IMR-90 (cell line): ENCODE results near the gene RARS2. TPM values are rescaled to one million over a fixed set of nuclear protein-coding genes. Genes with fewer than 3 reads are reported as not detected.

Experiments used
- ATAC-seq: fragments of 200-7000 bp; cut with Tn5 transposase; 2 replicates; pipeline ENCODE4 v1.9.1; 2020; ENCODE audit warnings: low read depth, mild to moderate bottlenecking, moderate library complexity
- BruUV-seq: library from RNA; stranded (reverse); fragments of 400-500 nt; replicated peaks from 2 replicates; lab custom pipeline; 2021; lab: Mats Ljungman, UMichigan
- CTCF ChIA-PET: fragments of 300-600 bp; formaldehyde crosslinking; extraction: SDS; loops from one replicate; lab custom pipeline; 2021; ENCODE audit warnings: antibody characterized with exemption; lab: Yijun Ruan, JAX
- POLR2A ChIA-PET: fragments of 300-600 bp; sonication (Branson Sonifier 250); formaldehyde crosslinking; loops from one replicate; lab custom pipeline; 2022; ENCODE audit warnings: antibody characterized with exemption; ENCODE audit not compliant: unreplicated experiment; lab: Charles Lee
- DNase-seq: peaks from one replicate; pipeline ENCODE4 v3.0.0; 2013
- H2AFZ ChIP-seq: replicated peaks from 2 replicates; pipeline ENCODE3; 2013; ENCODE audit warnings: low read length, mild to moderate bottlenecking; ENCODE audit not compliant: poor library complexity
- H2AK5ac ChIP-seq: 2 replicates; pipeline ENCODE4 v1.6.1; 2013; ENCODE audit warnings: low read depth, low read length, inconsistent platforms
- H2AK9ac ChIP-seq: replicated peaks from 2 replicates; pipeline ENCODE3; 2013; ENCODE audit warnings: mild to moderate bottlenecking, low read depth, low read length, moderate library complexity; ENCODE audit not compliant: poor library complexity
- H2BK120ac ChIP-seq: 2 replicates; pipeline ENCODE4 v1.6.1; 2013; ENCODE audit warnings: low read depth, low read length, inconsistent platforms
- H2BK15ac ChIP-seq: 3 replicates; pipeline ENCODE4 v1.6.1; 2013; ENCODE audit warnings: low read depth, low read length, inconsistent platforms
- H2BK20ac ChIP-seq: 2 replicates; pipeline ENCODE4 v1.6.1; 2013; ENCODE audit warnings: low read depth, mild to moderate bottlenecking, inconsistent platforms, low read length, moderate library complexity
- H2BK5ac ChIP-seq: 2 replicates; pipeline ENCODE4 v1.6.1; 2013; ENCODE audit warnings: mild to moderate bottlenecking, low read depth, low read length, inconsistent platforms; ENCODE audit not compliant: poor library complexity, severe bottlenecking
- H3K14ac ChIP-seq: replicated peaks from 2 replicates; pipeline ENCODE4 v1.6.1; 2013; ENCODE audit warnings: low read depth, low read length, inconsistent platforms
- H3K18ac ChIP-seq: 2 replicates; pipeline ENCODE4 v1.6.1; 2013; ENCODE audit warnings: low read depth, low read length, control low read depth
- H3K23ac ChIP-seq: 2 replicates; pipeline ENCODE4 v1.6.1; 2013; ENCODE audit warnings: low read depth, low read length, inconsistent platforms
- H3K27ac ChIP-seq: 2 replicates; pipeline ENCODE4 v1.5.1; 2013; ENCODE audit warnings: mild to moderate bottlenecking, control low read depth, low read length; ENCODE audit not compliant: insufficient read depth
- H3K27me3 ChIP-seq: 2 replicates; pipeline ENCODE4 v1.6.1; 2013; ENCODE audit warnings: low read length; ENCODE audit not compliant: control insufficient read depth, insufficient read depth
- H3K36me3 ChIP-seq: 2 replicates; pipeline ENCODE4 v1.6.1; 2013; ENCODE audit warnings: low read length, mixed read lengths; ENCODE audit not compliant: control insufficient read depth, insufficient read depth
- H3K4ac ChIP-seq: 2 replicates; pipeline ENCODE4 v1.6.1; 2013; ENCODE audit warnings: low read depth, low read length, inconsistent platforms
- H3K4me1 ChIP-seq: 2 replicates; pipeline ENCODE4 v1.6.1; 2013; ENCODE audit warnings: low read length, mixed read lengths; ENCODE audit not compliant: control insufficient read depth, insufficient read depth
- H3K4me2 ChIP-seq: 2 replicates; pipeline ENCODE4 v1.6.1; 2013; ENCODE audit warnings: low read depth, mild to moderate bottlenecking, control low read depth, low read length, moderate library complexity
- H3K4me3 ChIP-seq: 2 replicates; pipeline ENCODE4 v1.5.1; 2013; ENCODE audit warnings: low read depth, mild to moderate bottlenecking, control low read depth, low read length, moderate library complexity; ENCODE audit not compliant: insufficient read depth
- H3K56ac ChIP-seq: 2 replicates; pipeline ENCODE4 v1.6.1; 2013; ENCODE audit warnings: low read length, inconsistent platforms; ENCODE audit not compliant: insufficient read depth; ENCODE audit errors: extremely low read depth
- H3K79me1 ChIP-seq, 2 experiments: 2 replicates each; pipeline ENCODE4 v1.6.1; 2013; ENCODE audit warnings: low read length in 2 of 2, inconsistent platforms in 1 of 2, low read depth in 1 of 2
- H3K9ac ChIP-seq: 2 replicates; pipeline ENCODE4 v1.6.1; 2013; ENCODE audit warnings: low read depth, low read length, control low read depth
- H3K9me1 ChIP-seq: 2 replicates; pipeline ENCODE4 v1.6.1; 2013; ENCODE audit warnings: low read length, inconsistent platforms; ENCODE audit not compliant: insufficient read depth
- H3K9me3 ChIP-seq: 2 replicates; pipeline ENCODE4 v1.6.1; 2013; ENCODE audit warnings: low read length; ENCODE audit not compliant: control insufficient read depth, insufficient read depth
- H4K20me1 ChIP-seq: 2 replicates; pipeline ENCODE4 v1.6.1; 2013; ENCODE audit warnings: low read length, inconsistent platforms; ENCODE audit not compliant: insufficient read depth
- H4K5ac ChIP-seq: 2 replicates; pipeline ENCODE4 v1.6.1; 2013; ENCODE audit warnings: mild to moderate bottlenecking, low read depth, low read length, control low read depth
- H4K8ac ChIP-seq, 2 experiments: 2 replicates each; pipeline ENCODE4 v1.6.1; 2013; ENCODE audit warnings: low read depth in 2 of 2, low read length in 2 of 2, control low read depth in 1 of 2, inconsistent platforms in 1 of 2
- H4K91ac ChIP-seq: 2 replicates; pipeline ENCODE4 v1.6.1; 2013; ENCODE audit warnings: low read depth, low read length, inconsistent platforms; ENCODE audit not compliant: insufficient read depth
- CEBPB ChIP-seq: IDR thresholded peaks from 2 replicates; pipeline ENCODE4 v1.6.1; 2012; ENCODE audit warnings: low read depth, low read length, improper control_type of control experiment
- CHD1 ChIP-seq: IDR thresholded peaks from 2 replicates; pipeline ENCODE4 v1.6.1; 2012; ENCODE audit warnings: low read depth, low read length, improper control_type of control experiment
- FOS ChIP-seq: fragments of 150-350 bp; IDR thresholded peaks from 2 replicates; pipeline ENCODE4 v1.6.1; 2016; ENCODE audit warnings: low read depth, low read length
- MAFK ChIP-seq: IDR thresholded peaks from 2 replicates; pipeline ENCODE4 v1.6.1; 2012; ENCODE audit warnings: low read depth, low read length, improper control_type of control experiment
- MAZ ChIP-seq: IDR thresholded peaks from 2 replicates; pipeline ENCODE4 v1.6.1; 2012; ENCODE audit warnings: low read depth, mild to moderate bottlenecking, low read length, improper control_type of control experiment, moderate library complexity, borderline replicate concordance
- MXI1 ChIP-seq: IDR thresholded peaks from 2 replicates; pipeline ENCODE4 v1.6.1; 2012; ENCODE audit warnings: low read depth, mild to moderate bottlenecking, low read length, moderate library complexity, borderline replicate concordance
- NFE2L2 ChIP-seq: fragments of 150-350 bp; IDR thresholded peaks from 2 replicates; pipeline ENCODE4 v1.6.1; 2016; ENCODE audit warnings: low read depth, mild to moderate bottlenecking, low read length
- POLR2A ChIP-seq: IDR thresholded peaks from 2 replicates; pipeline ENCODE4 v1.6.1; 2012; ENCODE audit warnings: mild to moderate bottlenecking, low read depth, low read length
- RAD21 ChIP-seq: IDR thresholded peaks from 2 replicates; pipeline ENCODE4 v1.6.1; 2012; ENCODE audit warnings: low read length, improper control_type of control experiment
- RCOR1 ChIP-seq: IDR thresholded peaks from 2 replicates; pipeline ENCODE4 v1.6.1; 2012; ENCODE audit warnings: mild to moderate bottlenecking, low read length, improper control_type of control experiment; ENCODE audit not compliant: insufficient replicate concordance
- RFX5 ChIP-seq: IDR thresholded peaks from 2 replicates; pipeline ENCODE4 v1.8.0; 2012; ENCODE audit warnings: low read depth, mild to moderate bottlenecking, low read length, moderate library complexity
- SMC3 ChIP-seq: fragments of 150-350 bp; IDR thresholded peaks from 2 replicates; pipeline ENCODE4 v1.6.1; 2016; ENCODE audit warnings: low read depth, mild to moderate bottlenecking, antibody characterized with exemption, low read length, moderate library complexity
- USF2 ChIP-seq: fragments of 150-350 bp; IDR thresholded peaks from 2 replicates; pipeline ENCODE4 v1.6.1; 2017; ENCODE audit warnings: mild to moderate bottlenecking, antibody characterized with exemption, low read length, low read depth
- WGBS, 2 experiments: methylation state at CpG; one replicate each; pipeline versions ENCODE4 v1.1.5 to v1.1.7; 2013; ENCODE audit warnings: missing lambda C conversion rate in 2 of 2; ENCODE audit not compliant: insufficient read length in 1 of 2; ENCODE audit errors: extremely low coverage in 2 of 2; 5-methylcytosine and 5-hydroxymethylcytosine counted together
- dilution Hi-C: fragments of 300-500 bp; cut with HindIII; formaldehyde crosslinking; loops from one replicate; pipeline ENCODE4 v1.14.3; 2018; ENCODE audit warnings: low sequenced_read_pairs; ENCODE audit not compliant: unreplicated experiment
- in situ Hi-C: fragments of 300-500 bp; cut with MboI; formaldehyde crosslinking; loops from 3 replicates; pipeline ENCODE4 v1.14.3; 2019; ENCODE audit warnings: low sequenced_read_pairs, inconsistent platforms, mixed read lengths
- intact Hi-C: fragments of 100-400 bp; cut with micrococcal nuclease; formaldehyde crosslinking; loops from 2 replicates; pipeline ENCODE4 v1.10.0; 2022
- polyA plus RNA-seq, 3 experiments: library from polyadenylated mRNA; depleted of rRNA; stranded (reverse); fragments of >200 nt; gene quantifications; 2 replicates each; pipeline ENCODE4 v1.2.3, GENCODE V29; 2012; ENCODE audit warnings: low replicate concordance in 1 of 3
- total RNA-seq: library from RNA; depleted of rRNA; stranded (reverse); fragments of >200 nt; gene quantifications from 2 replicates; pipeline ENCODE4 v1.2.3, GENCODE V29; 2012
- TF ChIP-seq, protein P1 (sequence below): fragments of 150-350 bp; IDR thresholded peaks from 2 replicates; pipeline ENCODE4 v1.6.1; 2016; ENCODE audit warnings: low read depth, mild to moderate bottlenecking, low read length, moderate library complexity, borderline replicate concordance
- TF ChIP-seq, protein P2 (sequence below): conservative IDR thresholded peaks from 2 replicates; pipeline ENCODE4 v1.5.1; 2012; ENCODE audit warnings: mild to moderate bottlenecking, low read depth, low read length, improper control_type of control experiment

RARS2 gene
- total and polyA plus RNA-seq, 2 of the 4 experiments (the other 2 are of a cell fraction), result 19.9 to 33.0 TPM

DNA sequence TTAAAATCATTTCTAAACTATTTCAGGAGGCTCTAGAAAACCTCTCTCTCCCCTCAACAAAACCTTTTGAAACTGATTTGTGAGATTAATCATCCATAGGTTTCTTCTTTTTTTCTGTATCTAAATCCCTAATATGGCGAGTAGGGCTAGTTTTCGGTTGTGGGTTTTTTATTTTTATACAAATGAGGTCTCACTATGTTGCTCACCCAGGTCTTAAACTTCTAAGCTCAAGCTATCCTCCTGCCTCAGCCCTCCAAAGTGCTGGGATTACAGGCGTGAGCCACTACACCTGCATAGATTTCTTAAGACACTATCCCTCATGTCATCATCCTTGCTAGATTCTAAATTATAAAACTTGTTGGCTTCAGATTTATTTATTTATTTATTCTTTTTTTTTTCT is 44.1 kb upstream of the RARS2 start:
- Histone ChIP-seq H3K4me3 (no peak overlapping the region), H4K91ac (no peak overlapping the region), H3K27ac (no peak overlapping the region), H2BK5ac (no peak overlapping the region), H3K9ac (no peak overlapping the region), H3K56ac (no peak overlapping the region), H3K14ac (no peak overlapping the region), H3K23ac (no peak overlapping the region), H2BK15ac (no peak overlapping the region), H3K18ac (no peak overlapping the region), H2BK20ac (no peak overlapping the region), H3K4me2 (no peak overlapping the region), H2BK120ac (no peak overlapping the region), H4K8ac (no peak overlapping the region), H3K4me1 (peaks cover 2% of the 10 kb centered on the region; the same call in 1 of the 2 replicates), H2AK5ac (no peak overlapping the region), H3K9me1 (peaks cover 3% of the 10 kb centered on the region; the same call in 1 of the 2 replicates), H3K4ac (no peak overlapping the region), H2AFZ (no peak overlapping the region), H3K36me3 (peaks cover 5% of the 10 kb centered on the region), H4K5ac (no peak overlapping the region), H4K20me1 (no peaks in the 10 kb centered on the region), H2AK9ac (no peak overlapping the region), H3K9me3 (no peaks in the 10 kb centered on the region), H3K27me3 (no peaks in the 10 kb centered on the region), H3K79me1 (no peaks in the 10 kb centered on the region; a peak in 1 of 4 replicates)
- no CpG with 5 or more reads among the region's 3 CpGs for WGBS, 2 experiments
- CTCF ChIA-PET, result no interaction called here
- DNase-seq (no peak), ATAC-seq (no peak)
- in situ Hi-C loops, result no loop called here
- POLR2A ChIA-PET, result no interaction called here
- TF ChIP-seq CHD1, result no peak
- no peak for TF ChIP-seq SMC3
- TF ChIP-seq, protein P1, sequence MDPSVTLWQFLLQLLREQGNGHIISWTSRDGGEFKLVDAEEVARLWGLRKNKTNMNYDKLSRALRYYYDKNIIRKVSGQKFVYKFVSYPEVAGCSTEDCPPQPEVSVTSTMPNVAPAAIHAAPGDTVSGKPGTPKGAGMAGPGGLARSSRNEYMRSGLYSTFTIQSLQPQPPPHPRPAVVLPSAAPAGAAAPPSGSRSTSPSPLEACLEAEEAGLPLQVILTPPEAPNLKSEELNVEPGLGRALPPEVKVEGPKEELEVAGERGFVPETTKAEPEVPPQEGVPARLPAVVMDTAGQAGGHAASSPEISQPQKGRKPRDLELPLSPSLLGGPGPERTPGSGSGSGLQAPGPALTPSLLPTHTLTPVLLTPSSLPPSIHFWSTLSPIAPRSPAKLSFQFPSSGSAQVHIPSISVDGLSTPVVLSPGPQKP, result no peak
- TF ChIP-seq USF2, result no peak
- TF ChIP-seq MAZ, result no peak
- TF ChIP-seq, protein P2, sequence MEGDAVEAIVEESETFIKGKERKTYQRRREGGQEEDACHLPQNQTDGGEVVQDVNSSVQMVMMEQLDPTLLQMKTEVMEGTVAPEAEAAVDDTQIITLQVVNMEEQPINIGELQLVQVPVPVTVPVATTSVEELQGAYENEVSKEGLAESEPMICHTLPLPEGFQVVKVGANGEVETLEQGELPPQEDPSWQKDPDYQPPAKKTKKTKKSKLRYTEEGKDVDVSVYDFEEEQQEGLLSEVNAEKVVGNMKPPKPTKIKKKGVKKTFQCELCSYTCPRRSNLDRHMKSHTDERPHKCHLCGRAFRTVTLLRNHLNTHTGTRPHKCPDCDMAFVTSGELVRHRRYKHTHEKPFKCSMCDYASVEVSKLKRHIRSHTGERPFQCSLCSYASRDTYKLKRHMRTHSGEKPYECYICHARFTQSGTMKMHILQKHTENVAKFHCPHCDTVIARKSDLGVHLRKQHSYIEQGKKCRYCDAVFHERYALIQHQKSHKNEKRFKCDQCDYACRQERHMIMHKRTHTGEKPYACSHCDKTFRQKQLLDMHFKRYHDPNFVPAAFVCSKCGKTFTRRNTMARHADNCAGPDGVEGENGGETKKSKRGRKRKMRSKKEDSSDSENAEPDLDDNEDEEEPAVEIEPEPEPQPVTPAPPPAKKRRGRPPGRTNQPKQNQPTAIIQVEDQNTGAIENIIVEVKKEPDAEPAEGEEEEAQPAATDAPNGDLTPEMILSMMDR, result no peak
- no peak for TF ChIP-seq MAFK
- no peak for TF ChIP-seq MXI1
- no peak for TF ChIP-seq FOS
- TF ChIP-seq NFE2L2, result no peak
- TF ChIP-seq RFX5, result no peak
- TF ChIP-seq POLR2A, result no peak
- no peak for TF ChIP-seq RAD21
- TF ChIP-seq CEBPB, result no peak
- no peak for TF ChIP-seq RCOR1
- intact Hi-C loops, result no loop called here
- dilution Hi-C loops, result no loop called here
- no TSS peak for BruUV-seq
